Spleen (tissue), 11 donors: ENCODE measurements around the gene LOXL1. TPM values are rescaled to one million over a fixed set of nuclear protein-coding genes. Genes with fewer than 3 reads are reported as not detected.

ENCODE experiments used
- DNase-seq: peaks from one replicate; pipeline ENCODE4 v3.0.0-alpha.2; 2020
- H3K27ac ChIP-seq, 8 donors: fragments of 200-600 bp; sonication (generic) in 7 of 8; 1 replicate in 4 of 8; 2 replicates in 4 of 8; pipeline versions ENCODE4 v1.5.0 to v1.8.0; 2016 to 2021; ENCODE audit warnings: inconsistent platforms in 4 of 8, mild to moderate bottlenecking in 4 of 8, moderate library complexity in 1 of 8
- H3K27me3 ChIP-seq, 7 donors: fragments of 200-600 bp; sonication (generic) in 6 of 7; replicated peaks in 1 of 7; 1 replicate in 4 of 7; 2 replicates in 3 of 7; pipeline versions ENCODE4 v1.5.0 to v1.8.0; 2016 to 2021; ENCODE audit warnings: inconsistent platforms in 3 of 7, mild to moderate bottlenecking in 1 of 7
- H3K36me3 ChIP-seq, 6 donors: fragments of 200-600 bp; sonication (generic) in 5 of 6; 1 replicate in 4 of 6; 2 replicates in 2 of 6; pipeline versions ENCODE4 v1.5.0 to v1.8.0; 2016 to 2021; ENCODE audit warnings: inconsistent platforms in 2 of 6
- H3K4me1 ChIP-seq, 6 donors: fragments of 200-600 bp; sonication (generic) in 5 of 6; 1 replicate in 3 of 6; 2 replicates in 3 of 6; pipeline versions ENCODE4 v1.5.0 to v1.8.0; 2016 to 2021; ENCODE audit warnings: inconsistent platforms in 3 of 6
- H3K4me3 ChIP-seq, 8 donors: fragments of 200-600 bp; sonication (generic) in 7 of 8; 1 replicate in 4 of 8; 2 replicates in 4 of 8; pipeline versions ENCODE4 v1.5.0 to v1.8.0; 2016 to 2021; ENCODE audit warnings: inconsistent platforms in 4 of 8, mild to moderate bottlenecking in 4 of 8, moderate library complexity in 2 of 8
- H3K9me3 ChIP-seq, 8 donors: fragments of 200-600 bp; sonication (generic) in 7 of 8; 1 replicate in 4 of 8; 2 replicates in 4 of 8; pipeline versions ENCODE4 v1.5.0 to v1.8.0; 2016 to 2021; ENCODE audit warnings: inconsistent platforms in 4 of 8
- POLR2A ChIP-seq, 3 donors: fragments of 450-650 bp; IDR thresholded peaks; one replicate each; pipeline ENCODE4 v1.5.1; 2017; ENCODE audit warnings: antibody characterized with exemption in 3 of 3, mild to moderate bottlenecking in 1 of 3
- POLR2AphosphoS5 ChIP-seq, 3 donors: sonication (generic); formaldehyde crosslinking; IDR thresholded peaks; one replicate each; pipeline ENCODE4 v1.5.1; 2017; ENCODE audit warnings: antibody characterized with exemption in 3 of 3
- WGBS, 5 donors: extraction: QIAGEN DNeasy Blood & Tissue Kit in 3 of 5; methylation state at CpG; one replicate each; pipeline versions ENCODE4 v1.1.5 to v1.1.7; 2013 to 2018; 5-methylcytosine and 5-hydroxymethylcytosine counted together
- intact Hi-C: fragments of 100-400 bp; cut with DNase I; formaldehyde crosslinking; loops from one replicate; pipeline ENCODE4 v1.15.0; 2023; ENCODE audit warnings: low total_unique reads
- polyA plus RNA-seq, 3 donors: library from polyadenylated mRNA; stranded (reverse); fragments of 200-250 nt; gene quantifications; one replicate each; pipeline ENCODE4 v1.2.1, GENCODE V29; 2013
- total RNA-seq, 7 donors: library from RNA; depleted of rRNA in 3 of 7; stranded (reverse); fragments of >200 nt in 3 of 7; fragmentation: NEBNext Ultra II Directional in 4 of 7; extraction: Animal tissue kit (Norgen Biotek cat#: 25700) in 4 of 7; gene quantifications; one replicate each; pipeline versions ENCODE4 v1.1.0 to v1.2.1, GENCODE V29; 2016 to 2021
- TF ChIP-seq, protein P1 (sequence below), 11 experiments: fragments of 200-600 bp in 7 of 11; fragments of 450-650 bp in 4 of 11; sonication (generic) in 4 of 11; IDR thresholded peaks in 8 of 11; conservative IDR thresholded peaks in 3 of 11; 1 replicate in 7 of 11; 2 replicates in 4 of 11; pipeline versions ENCODE4 v1.4.0 to v1.8.0; 2016 to 2021; ENCODE audit warnings: antibody characterized with exemption in 11 of 11, inconsistent platforms in 4 of 11, mild to moderate bottlenecking in 1 of 11
- donor health status: healthy with polysubstance abuse.
- donor health status: DM: no; HTN: no; CAD: no; lungs with moderate emphysema.
- donor health status: DM: no; HTN: no; CAD: no.
- donor health status: Bipolar disorder and iron deficiency.
- donor health status: healthy.
- donor health status: DM: no; HTN: no; CAD: no.
- donor health status: DM: yes; HTN: yes; CAD: no.

The LOXL1 gene
- total and polyA plus RNA-seq, 10 donors: 3.3 to 11.3 (median 8.1) TPM

DNA sequence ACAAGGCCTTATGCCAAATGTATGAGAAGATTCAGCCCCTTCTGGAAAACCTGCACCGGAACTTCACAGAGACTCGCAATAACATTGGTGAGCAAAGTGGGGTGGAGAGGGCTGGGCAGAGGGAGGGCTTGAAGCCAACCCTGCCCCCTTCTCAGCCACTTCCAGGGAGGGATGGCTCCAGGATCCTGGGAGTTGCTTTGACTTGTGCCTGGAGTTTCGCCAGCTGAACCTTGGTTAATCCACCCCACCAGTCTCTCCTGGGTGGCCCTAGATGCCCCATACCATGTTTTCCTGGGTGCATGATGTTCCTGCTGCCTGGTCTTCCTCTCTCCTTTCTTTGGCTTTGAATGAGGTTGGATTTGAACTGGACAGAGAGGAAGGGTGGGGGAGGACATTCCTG, 42.1 kb upstream of the LOXL1 start:
- intact Hi-C loops: no loop called here
- no peaks in the 10 kb centered on the region for H3K36me3 ChIP-seq
- peaks cover 0 to 26% (median 0%) of the 10 kb centered on the region in 7 donors for H3K27me3 ChIP-seq
- WGBS, 5 donors: 48 to 82% (median 70%) methylated on average over 3 of the region's 3 CpGs
- H3K4me3 ChIP-seq: no peak overlapping the region
- H3K9me3 ChIP-seq: no peaks in the 10 kb centered on the region
- no peak overlapping the region for H3K27ac ChIP-seq
- no peak for DNase-seq
- TF ChIP-seq POLR2A (IDR thresholded peaks at IDR 0.05): no peak
- H3K4me1 ChIP-seq: no peaks in the 10 kb centered on the region

DNA sequence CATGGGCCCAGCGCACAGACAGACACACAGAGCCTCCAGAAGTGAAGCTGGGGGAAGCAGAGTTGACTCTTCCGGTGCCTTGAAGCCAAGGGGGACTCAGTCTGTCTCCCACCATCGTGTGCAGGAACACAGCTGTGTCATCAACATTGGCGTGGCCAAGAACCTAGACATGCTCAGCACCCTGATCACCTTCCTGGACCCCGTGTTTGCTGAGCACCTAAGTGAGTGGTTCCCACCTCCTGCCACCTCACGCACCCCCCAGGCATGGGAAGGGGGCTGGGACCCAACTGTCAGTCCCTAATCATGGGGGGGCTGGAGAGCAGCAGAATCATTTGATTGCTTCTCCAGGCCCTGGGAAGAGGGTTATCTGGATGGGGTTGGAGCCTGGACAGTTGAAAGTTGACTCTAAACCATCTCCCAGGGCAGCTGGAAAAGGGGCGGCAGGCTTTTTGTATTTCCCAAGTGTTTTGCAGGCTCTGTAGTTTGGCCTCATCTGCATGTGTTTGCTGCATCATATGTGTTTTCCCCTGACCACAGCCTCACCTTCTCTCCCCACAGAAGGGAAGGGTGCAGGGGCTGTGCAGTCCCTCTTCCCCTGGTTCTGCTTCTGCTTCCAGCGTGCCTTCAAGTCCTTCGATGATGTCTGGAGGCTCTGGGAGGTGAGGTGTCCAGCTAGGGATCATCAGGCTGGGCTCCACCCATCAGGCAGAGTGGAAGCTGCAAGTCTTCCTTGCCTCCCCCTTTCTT, 40.1 kb upstream of the LOXL1 start:
- DNase-seq: no peak
- 71 to 89% (median 84%) methylated on average over 6 to 9 of the region's 9 CpGs for WGBS, 5 donors
- intact Hi-C loops: no loop called here

DNA sequence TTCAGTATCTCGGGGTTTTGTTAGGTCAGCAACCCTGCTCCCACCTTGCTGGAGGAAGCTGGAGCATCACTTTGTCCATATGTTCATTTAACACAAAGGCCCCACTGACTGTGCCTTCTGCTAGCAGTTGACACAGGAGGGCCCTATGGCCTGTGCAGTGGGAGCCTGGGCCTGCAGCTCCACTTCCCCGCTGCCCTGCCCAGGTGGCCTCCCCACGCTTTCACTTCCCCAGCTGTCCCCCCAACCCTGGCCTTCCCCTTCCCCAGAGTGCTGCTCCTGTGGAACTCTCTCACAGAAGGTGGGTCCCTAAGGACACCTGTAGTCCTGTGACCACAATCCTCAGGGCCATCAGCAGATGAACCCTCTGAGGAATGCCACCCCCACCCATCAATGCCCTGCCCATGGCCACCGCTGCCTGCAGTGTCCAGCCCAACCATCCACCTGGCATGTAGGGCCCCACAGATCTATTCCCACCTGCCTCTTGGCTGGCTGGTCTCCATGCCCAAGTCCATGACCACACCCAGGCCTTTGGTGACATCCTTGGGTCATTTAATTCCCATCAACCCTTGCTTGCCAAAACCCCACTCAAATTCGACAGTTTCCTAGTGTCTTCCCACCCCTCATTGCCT, 39.4 kb upstream of the LOXL1 start:
- no peaks in the 10 kb centered on the region for H3K36me3 ChIP-seq
- peaks cover 0 to 6% (median under 1%) of the 10 kb centered on the region in 8 donors for H3K9me3 ChIP-seq
- H3K4me1 ChIP-seq: no peaks in the 10 kb centered on the region
- peaks cover 0 to 27% (median 0%) of the 10 kb centered on the region in 7 donors for H3K27me3 ChIP-seq
- no peak for TF ChIP-seq POLR2AphosphoS5 (IDR thresholded peaks at IDR 0.05)
- TF ChIP-seq, protein P1, sequence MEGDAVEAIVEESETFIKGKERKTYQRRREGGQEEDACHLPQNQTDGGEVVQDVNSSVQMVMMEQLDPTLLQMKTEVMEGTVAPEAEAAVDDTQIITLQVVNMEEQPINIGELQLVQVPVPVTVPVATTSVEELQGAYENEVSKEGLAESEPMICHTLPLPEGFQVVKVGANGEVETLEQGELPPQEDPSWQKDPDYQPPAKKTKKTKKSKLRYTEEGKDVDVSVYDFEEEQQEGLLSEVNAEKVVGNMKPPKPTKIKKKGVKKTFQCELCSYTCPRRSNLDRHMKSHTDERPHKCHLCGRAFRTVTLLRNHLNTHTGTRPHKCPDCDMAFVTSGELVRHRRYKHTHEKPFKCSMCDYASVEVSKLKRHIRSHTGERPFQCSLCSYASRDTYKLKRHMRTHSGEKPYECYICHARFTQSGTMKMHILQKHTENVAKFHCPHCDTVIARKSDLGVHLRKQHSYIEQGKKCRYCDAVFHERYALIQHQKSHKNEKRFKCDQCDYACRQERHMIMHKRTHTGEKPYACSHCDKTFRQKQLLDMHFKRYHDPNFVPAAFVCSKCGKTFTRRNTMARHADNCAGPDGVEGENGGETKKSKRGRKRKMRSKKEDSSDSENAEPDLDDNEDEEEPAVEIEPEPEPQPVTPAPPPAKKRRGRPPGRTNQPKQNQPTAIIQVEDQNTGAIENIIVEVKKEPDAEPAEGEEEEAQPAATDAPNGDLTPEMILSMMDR (IDR thresholded peaks at IDR 0.05 in 8 of 11, conservative IDR thresholded peaks at IDR 0.05 in 3 of 11): no peak
- intact Hi-C loops: no loop called here
- no peak overlapping the region for H3K27ac ChIP-seq
- WGBS, 5 donors: 70 to 85% (median 80%) methylated on average over 5 of the region's 5 CpGs
- H3K4me3 ChIP-seq: no peak overlapping the region
- DNase-seq: no peak

More for the DNA sequence above, 40.1 kb upstream of the LOXL1 start:
- peaks cover 0 to 26% (median 0%) of the 10 kb centered on the region in 7 donors for H3K27me3 ChIP-seq
- no peak overlapping the region for H3K27ac ChIP-seq
- H3K4me3 ChIP-seq: no peak overlapping the region
- TF ChIP-seq POLR2A (IDR thresholded peaks at IDR 0.05): no peak
- TF ChIP-seq, protein P1 (IDR thresholded peaks at IDR 0.05 in 8 of 11, conservative IDR thresholded peaks at IDR 0.05 in 3 of 11): no peak
- no peak for TF ChIP-seq POLR2AphosphoS5 (IDR thresholded peaks at IDR 0.05)
- H3K4me1 ChIP-seq: no peaks in the 10 kb centered on the region
- no peaks in the 10 kb centered on the region for H3K36me3 ChIP-seq
- no peaks in the 10 kb centered on the region for H3K9me3 ChIP-seq

DNA sequence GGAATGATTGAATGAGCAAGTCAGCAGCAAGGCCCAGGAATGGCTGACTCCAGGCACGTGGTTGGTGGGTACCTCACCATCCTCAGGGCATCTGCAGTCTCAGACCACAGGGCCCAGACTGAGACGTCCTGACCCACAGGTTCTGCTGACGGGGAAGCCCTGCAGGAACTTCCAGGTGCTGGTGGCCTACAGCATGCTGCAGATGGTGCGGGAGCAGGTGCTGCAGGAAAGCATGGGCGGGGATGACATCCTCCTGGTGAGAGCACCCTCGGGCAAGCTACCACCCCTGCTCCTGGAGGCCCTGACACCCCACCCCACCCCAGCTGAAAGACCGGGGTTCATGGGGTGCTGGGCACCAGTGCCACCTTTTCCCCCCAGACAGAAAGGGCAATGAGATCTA, 38.8 kb upstream of the LOXL1 start:
- Histone ChIP-seq H3K36me3 (no peaks in the 10 kb centered on the region), H3K9me3 (peaks cover 0 to 12% (median 6%) of the 10 kb centered on the region in 8 donors), H3K27ac (no peak overlapping the region), H3K4me1 (no peaks in the 10 kb centered on the region), H3K4me3 (no peak overlapping the region), H3K27me3 (peaks cover 0 to 24% (median 0%) of the 10 kb centered on the region in 7 donors)
- intact Hi-C loops: no loop called here
- TF ChIP-seq POLR2A (IDR thresholded peaks at IDR 0.05) (no peak), POLR2AphosphoS5 (IDR thresholded peaks at IDR 0.05) (no peak)
- TF ChIP-seq, protein P1 (IDR thresholded peaks at IDR 0.05 in 8 of 11, conservative IDR thresholded peaks at IDR 0.05 in 3 of 11): no peak
- WGBS, 5 donors: 65 to 75% (median 68%) methylated on average over 4 to 7 of the region's 7 CpGs
- no peak for DNase-seq
